HL-60/S4 treated with retinoic acid at 250 ng/mL for 4 days and 3 days (cell line): ENCODE results near the gene LAS1L.
"Not testable (repeated sequence)": the region's sequence is repeated elsewhere in the genome, so short reads cannot be mapped to it uniquely, and the experiment has no call there.

ENCODE experiments used
- in situ Hi-C: fragments of 300-500 bp; cut with MboI; formaldehyde crosslinking; loops from 2 replicates; pipeline ENCODE4 v1.7.0; 2022; ENCODE audit warnings: low sequenced_read_pairs

Gene LAS1L

GRCh38 chrX:65518980-65519379 lies 15.6 kb downstream of the LAS1L start:
- in situ Hi-C loops = not testable (repeated sequence)

- in situ Hi-C loops = no loop called here
Measured at GRCh38 chrX:65517923-65518322, 16.7 kb downstream of the LAS1L start.

GRCh38 chrX:65516756-65517155 lies 17.8 kb downstream of the LAS1L start:
- in situ Hi-C loops = no loop called here

- in situ Hi-C loops = no loop called here
Measured at GRCh38 chrX:65513610-65514009, 21.0 kb downstream of the LAS1L start.

- in situ Hi-C loops = no loop called here
Measured at GRCh38 chrX:65509400-65509799, 25.2 kb downstream of the LAS1L start.

GRCh38 chrX:65508851-65509250 lies 25.7 kb downstream of the LAS1L start:
- in situ Hi-C loops = no loop called here

- in situ Hi-C loops = no loop called here
Measured at GRCh38 chrX:65502618-65503017, 32.0 kb downstream of the LAS1L start.

- in situ Hi-C loops = no loop called here
Measured at GRCh38 chrX:65493431-65493830, 41.2 kb downstream of the LAS1L start.

GRCh38 chrX:65491620-65492019 lies 43.0 kb downstream of the LAS1L start:
- in situ Hi-C loops = no loop called here

- in situ Hi-C loops = no loop called here
Measured at GRCh38 chrX:65488495-65488894, 46.1 kb downstream of the LAS1L start.

GRCh38 chrX:65480960-65481359 lies 53.6 kb downstream of the LAS1L start:
- in situ Hi-C loops = no loop called here

- in situ Hi-C loops = not testable (repeated sequence)
Measured at GRCh38 chrX:65479102-65479501, 55.5 kb downstream of the LAS1L start.

- in situ Hi-C loops = no loop called here
Measured at GRCh38 chrX:65476564-65476963, 58.0 kb downstream of the LAS1L start.

- in situ Hi-C loops = no loop called here
Measured at GRCh38 chrX:65463550-65463949, 71.0 kb downstream of the LAS1L start.
